Body of pancreas (tissue), 4 donors: ENCODE measurements around the gene LPP. TPM values are rescaled to one million over a fixed set of nuclear protein-coding genes. Genes with fewer than 3 reads are reported as not detected.

Experiments
- ATAC-seq: fragments of 150-250 bp; one replicate; pipeline ENCODE4 v1.9.1; 2016
- DNase-seq, 4 donors: peaks; one replicate each; pipeline ENCODE4 v3.0.0-alpha.2; 2019
- H3K27ac ChIP-seq, 4 donors: fragments of 200-600 bp; sonication (generic); 1 replicate in 3 of 4; 2 replicates in 1 of 4; pipeline versions ENCODE4 v1.5.1 to v1.6.1; 2016 to 2019; ENCODE audit warnings: mild to moderate bottlenecking in 1 of 4, mixed read lengths in 1 of 4, moderate library complexity in 1 of 4
- H3K27me3 ChIP-seq, 2 donors: fragments of 200-600 bp; sonication (generic); one replicate each; pipeline ENCODE4 v1.6.0; 2016; ENCODE audit warnings: mild to moderate bottlenecking in 1 of 2
- H3K36me3 ChIP-seq, 2 donors: fragments of 200-600 bp; sonication (generic); replicated peaks in 1 of 2; 2 replicates each; pipeline ENCODE4 v1.5.1; 2016; ENCODE audit warnings: low read depth in 2 of 2; ENCODE audit not compliant: insufficient read depth in 1 of 2
- H3K4me1 ChIP-seq: fragments of 200-600 bp; sonication (generic); one replicate; pipeline ENCODE4 v1.6.0; 2016
- H3K4me3 ChIP-seq, 2 donors: fragments of 200-600 bp; sonication (generic); 1 replicate in 1 of 2; 2 replicates in 1 of 2; pipeline ENCODE4 v1.5.1; 2016 to 2019
- H3K9me3 ChIP-seq, 3 donors: fragments of 200-600 bp; sonication (generic); 1 replicate in 2 of 3; 2 replicates in 1 of 3; pipeline ENCODE4 v1.5.1; 2016
- CTCF ChIP-seq, 7 experiments: fragments of 450-650 bp in 4 of 7; fragments of 200-600 bp in 3 of 7; sonication (generic) in 3 of 7; IDR thresholded peaks; one replicate each; pipeline ENCODE4 v1.5.1; 2016 to 2019; ENCODE audit warnings: antibody characterized with exemption in 7 of 7
- POLR2A ChIP-seq, 3 donors: fragments of 450-650 bp; IDR thresholded peaks; one replicate each; pipeline ENCODE4 v1.6.1; 2016; ENCODE audit warnings: antibody characterized with exemption in 3 of 3, mild to moderate bottlenecking in 2 of 3
- WGBS, 2 donors: methylation state at CpG; one replicate each; pipeline ENCODE4 v1.1.5; 2017; 5-methylcytosine and 5-hydroxymethylcytosine counted together
- intact Hi-C: fragments of 100-400 bp; cut with DNase I; formaldehyde crosslinking; loops from one replicate; pipeline ENCODE4 v1.15.1; 2023
- total RNA-seq, 2 donors: library from RNA; depleted of rRNA; stranded (reverse); fragments of >200 nt; gene quantifications; one replicate each; pipeline ENCODE4 v1.1.0, GENCODE V29; 2016

LPP gene
- total RNA-seq, 2 donors from 2014 or later = 60.6 to 65.1 TPM

DNA sequence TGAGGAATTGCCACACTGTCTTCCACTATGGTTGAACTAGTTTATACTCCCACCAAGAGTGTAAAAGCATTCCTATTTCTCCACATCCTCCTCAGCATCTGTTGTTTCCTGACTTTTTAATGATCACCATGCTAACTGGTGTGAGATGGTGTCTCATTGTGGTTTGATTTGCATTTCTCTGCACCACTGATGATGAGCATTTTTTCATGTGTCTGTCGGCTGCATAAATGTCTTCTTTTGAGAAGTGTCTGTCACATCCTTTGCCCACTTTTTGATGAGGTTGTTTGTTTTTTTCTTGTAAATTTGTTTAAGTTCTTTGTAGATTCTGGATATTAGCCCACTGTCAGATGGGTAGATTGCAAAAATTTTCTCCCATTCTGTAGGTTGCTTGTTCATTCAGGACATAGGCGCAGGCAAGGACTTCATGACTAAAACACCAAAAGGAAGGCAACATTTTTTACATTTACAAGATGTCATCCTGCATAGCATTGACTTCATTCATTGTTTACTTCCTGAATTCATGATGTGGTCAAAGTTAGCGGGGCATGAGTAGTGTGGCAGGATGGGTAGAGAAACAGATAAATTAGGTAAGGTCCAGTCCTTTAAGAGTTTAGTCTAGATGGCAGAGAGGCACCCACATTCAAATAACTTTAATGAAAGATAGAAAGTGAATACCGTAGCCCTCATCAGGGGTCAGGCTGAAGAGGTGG lies 45.1 kb upstream of the LPP start:
- H3K9me3 ChIP-seq = no peaks in the 10 kb centered on the region
- no peaks in the 10 kb centered on the region for H3K27me3 ChIP-seq
- no peak overlapping the region for H3K27ac ChIP-seq
- intact Hi-C loops = no loop called here
- H3K4me3 ChIP-seq = no peak overlapping the region
- 89 to 96% methylated on average over 4 of the region's 4 CpGs for WGBS, 2 donors
- H3K36me3 ChIP-seq = no peaks in the 10 kb centered on the region
- H3K4me1 ChIP-seq = no peaks in the 10 kb centered on the region
- ATAC-seq (no peak), DNase-seq (no peak)
- TF ChIP-seq CTCF (IDR thresholded peaks at IDR 0.05) (no peak), POLR2A (IDR thresholded peaks at IDR 0.05) (no peak)

DNA sequence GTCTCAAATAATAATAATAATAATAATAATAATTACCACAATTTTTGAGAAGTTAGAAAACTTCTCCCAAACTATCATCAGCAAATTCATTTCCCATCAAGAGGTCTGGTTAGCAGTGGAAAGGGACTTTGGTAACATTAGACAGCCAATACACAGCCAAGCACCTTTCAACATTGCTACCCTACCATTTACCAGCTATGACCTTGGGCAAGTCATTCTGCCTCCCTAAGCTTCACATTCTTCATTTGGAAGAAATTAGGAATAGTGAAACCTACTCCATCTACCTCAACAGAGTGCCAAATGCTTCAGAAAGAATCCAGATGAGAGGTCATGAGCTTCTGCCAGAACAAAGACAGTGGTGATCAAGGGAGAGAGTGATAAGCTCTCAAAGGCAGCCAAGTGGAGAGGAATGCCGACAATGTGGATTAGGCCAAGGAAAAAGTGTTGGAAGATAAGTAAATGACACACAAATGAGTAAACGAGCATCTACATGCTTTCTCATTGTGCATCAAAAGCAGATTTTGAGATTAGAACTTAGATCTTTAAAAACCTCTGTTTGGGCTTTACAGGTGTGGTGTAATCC lies 42.9 kb upstream of the LPP start:
- Histone ChIP-seq H3K27ac (no peak overlapping the region), H3K4me3 (no peak overlapping the region), H3K4me1 (no peaks in the 10 kb centered on the region), H3K9me3 (no peaks in the 10 kb centered on the region), H3K27me3 (no peaks in the 10 kb centered on the region), H3K36me3 (no peaks in the 10 kb centered on the region)
- ATAC-seq (no peak), DNase-seq (no peak)
- no peak for TF ChIP-seq POLR2A (IDR thresholded peaks at IDR 0.05)
- no peak for TF ChIP-seq CTCF (IDR thresholded peaks at IDR 0.05)
- 65 to 68% methylated on average over 2 of the region's 2 CpGs for WGBS, 2 donors
- intact Hi-C loops = no loop called here

DNA sequence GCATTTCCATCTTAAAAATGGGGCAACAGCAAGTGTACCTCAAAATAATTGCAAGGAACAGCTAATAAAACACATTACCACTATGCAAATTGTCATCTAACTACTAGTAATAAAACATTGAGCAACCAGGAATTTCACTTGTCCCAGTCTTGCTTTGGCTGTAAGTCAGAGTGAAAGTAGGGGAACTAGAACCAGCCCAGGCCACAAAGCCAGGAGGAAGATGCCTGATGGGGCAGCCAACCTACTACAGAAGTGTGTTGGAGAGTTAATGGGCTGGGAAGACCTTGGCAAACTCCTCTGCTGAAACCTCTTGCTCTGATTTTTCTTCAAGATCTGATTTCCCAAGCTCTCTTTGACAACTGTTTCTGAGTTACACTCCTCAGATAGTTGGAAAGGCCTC lies 40.2 kb upstream of the LPP start:
- H3K27ac ChIP-seq = no peak overlapping the region
- H3K9me3 ChIP-seq = no peaks in the 10 kb centered on the region
- intact Hi-C loops = no loop called here
- DNase-seq = no peak
- TF ChIP-seq CTCF (IDR thresholded peaks at IDR 0.05) (no peak), POLR2A (IDR thresholded peaks at IDR 0.05) (no peak)
- no peaks in the 10 kb centered on the region for H3K4me1 ChIP-seq
- H3K4me3 ChIP-seq = no peak overlapping the region
- no peaks in the 10 kb centered on the region for H3K27me3 ChIP-seq
- no peak for ATAC-seq
- H3K36me3 ChIP-seq = no peaks in the 10 kb centered on the region

GRCh38 chr3:188119846-188120245 lies 34.1 kb upstream of the LPP start:
- TF ChIP-seq POLR2A (IDR thresholded peaks at IDR 0.05) (no peak), CTCF (IDR thresholded peaks at IDR 0.05) (no peak)

More at GRCh38 chr3:188119846-188120245, 34.1 kb upstream of the LPP start:
- no peak overlapping the region for H3K4me3 ChIP-seq
- H3K4me1 ChIP-seq = no peaks in the 10 kb centered on the region
- WGBS, 2 donors = 77 to 89% methylated on average over 3 of the region's 3 CpGs
- intact Hi-C loops = no loop called here
- DNase-seq = no peak
- ATAC-seq = no peak
- H3K27ac ChIP-seq = no peak overlapping the region
- no peaks in the 10 kb centered on the region for H3K9me3 ChIP-seq
- no peaks in the 10 kb centered on the region for H3K27me3 ChIP-seq
- H3K36me3 ChIP-seq = no peaks in the 10 kb centered on the region
